MM.1S (cell line): Measurements from ENCODE around the gene TTC7B.

Source experiments
- DNase-seq: peaks from one replicate; pipeline ENCODE4 v3.0.0-alpha.2; 2015
- H2AFZ ChIP-seq: fragments of 300-600 bp; sonication (generic); 2 replicates; pipeline ENCODE4 v1.6.0; 2016; ENCODE audit warnings: antibody characterized with exemption, low read length
- H3F3A ChIP-seq: fragments of 300-600 bp; sonication (generic); 2 replicates; pipeline ENCODE4 v1.6.1; 2016; ENCODE audit warnings: mild to moderate bottlenecking, antibody characterized with exemption, low read length, moderate library complexity, mixed read lengths; ENCODE audit not compliant: insufficient read depth
- H3K27ac ChIP-seq: fragments of 300-600 bp; sonication (generic); 2 replicates; pipeline ENCODE4 v1.5.1; 2016; ENCODE audit warnings: mild to moderate bottlenecking, low read length
- H3K27me3 ChIP-seq: fragments of 300-600 bp; sonication (generic); replicated peaks from 2 replicates; pipeline ENCODE4 v1.6.0; 2016; ENCODE audit warnings: low read length; ENCODE audit not compliant: insufficient read depth
- H3K36me3 ChIP-seq: fragments of 300-600 bp; sonication (generic); replicated peaks from 2 replicates; pipeline ENCODE4 v1.6.1; 2016; ENCODE audit warnings: mild to moderate bottlenecking, low read length, mixed read lengths; ENCODE audit not compliant: insufficient read depth
- H3K4me1 ChIP-seq: fragments of 300-600 bp; sonication (generic); 2 replicates; pipeline ENCODE4 v1.6.1; 2016; ENCODE audit warnings: low read length, mixed read lengths
- H3K4me2 ChIP-seq: fragments of 300-600 bp; sonication (generic); 2 replicates; pipeline ENCODE4 v1.6.0; 2016; ENCODE audit warnings: low read depth, low read length
- H3K4me3 ChIP-seq: fragments of 300-600 bp; sonication (generic); 2 replicates; pipeline ENCODE4 v1.5.1; 2016; ENCODE audit warnings: low read length, mixed read lengths
- H3K79me2 ChIP-seq: fragments of 300-600 bp; sonication (generic); 2 replicates; pipeline ENCODE4 v1.6.1; 2016; ENCODE audit warnings: mixed run types, low read length, mixed read lengths
- H3K9ac ChIP-seq: fragments of 300-600 bp; sonication (generic); 2 replicates; pipeline ENCODE4 v1.6.1; 2016; ENCODE audit warnings: low read length, mixed read lengths
- H3K9me2 ChIP-seq: fragments of 300-600 bp; sonication (generic); replicated peaks from 2 replicates; pipeline ENCODE4 v1.6.1; 2016; ENCODE audit warnings: mild to moderate bottlenecking, low read length, mixed read lengths; ENCODE audit not compliant: insufficient read depth
- H3K9me3 ChIP-seq: fragments of 300-600 bp; sonication (generic); replicated peaks from 2 replicates; pipeline ENCODE4 v1.6.1; 2016; ENCODE audit warnings: mild to moderate bottlenecking, low read length, mixed read lengths; ENCODE audit not compliant: insufficient read depth
- H4K20me1 ChIP-seq: fragments of 300-600 bp; sonication (generic); 2 replicates; pipeline ENCODE4 v1.6.1; 2016; ENCODE audit warnings: mild to moderate bottlenecking, low read length, moderate library complexity, mixed read lengths; ENCODE audit not compliant: insufficient read depth
- CTCF ChIP-seq: fragments of 300-600 bp; sonication (generic); IDR thresholded peaks from 2 replicates; pipeline ENCODE4 v1.5.1; 2016; ENCODE audit warnings: antibody characterized with exemption, low read length, mixed read lengths
- EZH2 ChIP-seq: fragments of 300-600 bp; sonication (generic); optimal IDR thresholded peaks from 2 replicates; pipeline ENCODE3; 2017; ENCODE audit warnings: low read depth, mild to moderate bottlenecking, antibody characterized with exemption, low read length, mixed read lengths
- EZH2phosphoT487 ChIP-seq: fragments of 300-600 bp; sonication (generic); IDR thresholded peaks from 2 replicates; pipeline ENCODE4 v1.6.1; 2018; ENCODE audit warnings: antibody characterized with exemption, low read length

TTC7B gene

GRCh38 chr14:90649083-90649482 is 167.1 kb downstream of the TTC7B start:
- H3K4me1 ChIP-seq, result no peaks in the 10 kb centered on the region
- no peaks in the 10 kb centered on the region for H3K27me3 ChIP-seq
- H3K9ac ChIP-seq, result no peak overlapping the region
- H2AFZ ChIP-seq, result no peak overlapping the region
- H4K20me1 ChIP-seq, result no peaks in the 10 kb centered on the region
- H3F3A ChIP-seq, result no peaks in the 10 kb centered on the region
- no peaks in the 10 kb centered on the region for H3K9me3 ChIP-seq
- TF ChIP-seq EZH2, result no peak
- no peak for TF ChIP-seq EZH2phosphoT487
- no peak for TF ChIP-seq CTCF
- H3K9me2 ChIP-seq, result no peaks in the 10 kb centered on the region
- no peak overlapping the region for H3K4me2 ChIP-seq
- H3K36me3 ChIP-seq, result no peaks in the 10 kb centered on the region
- H3K79me2 ChIP-seq, result no peaks in the 10 kb centered on the region
- no peak for DNase-seq
- H3K4me3 ChIP-seq, result no peak overlapping the region
- H3K27ac ChIP-seq, result no peak overlapping the region

- Histone ChIP-seq H3K4me3 (no peak overlapping the region), H3K9me3 (no peaks in the 10 kb centered on the region), H2AFZ (no peak overlapping the region), H3K4me1 (no peaks in the 10 kb centered on the region), H3K4me2 (no peak overlapping the region), H3F3A (no peaks in the 10 kb centered on the region), H3K9me2 (no peaks in the 10 kb centered on the region), H3K9ac (no peak overlapping the region), H3K27ac (no peak overlapping the region), H4K20me1 (no peaks in the 10 kb centered on the region), H3K36me3 (no peaks in the 10 kb centered on the region), H3K27me3 (no peaks in the 10 kb centered on the region), H3K79me2 (no peaks in the 10 kb centered on the region)
- TF ChIP-seq CTCF, result no peak
- no peak for DNase-seq
These were observed 167.8 kb downstream of the TTC7B start for GRCh38 chr14:90648421-90648820.

GRCh38 chr14:90647473-90648005 is 168.7 kb downstream of the TTC7B start:
- H3K27me3 ChIP-seq, result no peaks in the 10 kb centered on the region

More at GRCh38 chr14:90647473-90648005, 168.7 kb downstream of the TTC7B start:
- H3K79me2 ChIP-seq, result no peaks in the 10 kb centered on the region
- no peak overlapping the region for H3K9ac ChIP-seq
- no peaks in the 10 kb centered on the region for H3K4me1 ChIP-seq
- no peak overlapping the region for H3K4me3 ChIP-seq
- H3K36me3 ChIP-seq, result no peaks in the 10 kb centered on the region
- H2AFZ ChIP-seq, result no peak overlapping the region
- H3K4me2 ChIP-seq, result no peak overlapping the region
- H3F3A ChIP-seq, result no peaks in the 10 kb centered on the region
- TF ChIP-seq EZH2 (no peak), EZH2phosphoT487 (no peak), CTCF (no peak)
- H3K9me2 ChIP-seq, result no peaks in the 10 kb centered on the region
- no peak overlapping the region for H3K27ac ChIP-seq
- no peaks in the 10 kb centered on the region for H3K9me3 ChIP-seq
- DNase-seq, result no peak
- no peaks in the 10 kb centered on the region for H4K20me1 ChIP-seq
